GM19452 (cell line): ENCODE results near the gene PPP2R2D.

Experiments used
- ATAC-seq: cut with Tn5 transposase; IDR thresholded peaks from one replicate; pipeline ENCODE4 v1.9.1; 2021; ENCODE audit not compliant: unreplicated experiment

The PPP2R2D gene

GRCh38 chr10:131888186-131888604 lies 12.6 kb upstream of the PPP2R2D start:
- ATAC-seq = no peak

DNA sequence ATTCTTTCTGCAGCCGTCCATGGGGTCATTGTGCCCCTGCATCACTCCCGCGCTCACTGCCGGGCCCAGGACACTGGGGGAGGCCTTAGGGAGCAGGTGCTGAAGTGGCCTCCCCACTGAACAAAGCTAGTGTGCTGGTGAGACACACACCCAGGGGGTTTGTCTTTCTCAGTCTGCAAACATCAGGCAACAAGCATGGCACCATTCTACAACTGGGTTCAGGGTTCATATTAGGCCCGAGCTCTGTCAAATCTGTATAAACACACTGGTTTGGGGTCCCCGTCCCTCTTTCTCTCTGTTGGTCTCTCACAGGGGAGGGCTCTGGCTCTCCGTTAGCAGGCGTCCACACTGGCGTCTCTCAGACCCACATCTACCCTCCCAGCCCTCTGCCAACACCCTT lies 11.1 kb upstream of the PPP2R2D start:
- ATAC-seq = no peak

- ATAC-seq = no peak
Measured at GRCh38 chr10:131890276-131891195, 10.3 kb upstream of the PPP2R2D start.

DNA sequence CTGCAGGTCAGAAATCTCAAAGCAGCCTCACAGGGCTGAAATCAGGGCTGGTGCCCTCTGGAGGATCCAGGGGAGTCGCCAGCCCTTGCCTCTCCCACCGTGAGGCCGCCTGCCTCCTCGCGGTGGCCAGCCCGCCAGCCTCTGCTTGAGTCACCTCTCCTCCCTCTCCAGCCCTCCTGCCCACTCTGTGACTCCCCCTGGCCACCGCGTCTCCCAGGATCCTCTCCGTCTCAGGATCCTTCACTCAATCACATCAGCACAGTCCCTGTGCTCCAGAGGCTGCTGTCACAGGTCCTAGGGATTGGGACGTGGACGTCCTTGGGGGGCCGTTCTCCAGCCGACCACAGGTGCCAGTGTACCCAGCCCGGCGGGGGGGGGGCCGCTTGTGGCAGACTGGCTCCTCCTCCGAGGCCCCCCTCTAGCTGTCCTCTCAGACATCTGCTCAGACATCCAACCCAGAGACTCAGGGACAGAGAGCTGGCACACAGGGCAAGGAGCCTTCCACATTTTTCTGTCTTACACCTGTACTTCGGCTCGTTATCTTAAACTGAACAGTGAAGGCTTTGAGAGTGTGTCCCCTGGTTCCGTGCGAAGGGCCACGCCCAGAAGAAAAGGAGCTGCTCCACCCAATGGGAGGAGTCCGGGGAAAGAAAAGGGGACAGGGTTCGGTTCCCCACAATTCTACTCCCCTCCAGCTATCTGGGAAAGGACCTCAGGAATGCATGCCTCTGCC lies 9.4 kb upstream of the PPP2R2D start:
- no peak for ATAC-seq

DNA sequence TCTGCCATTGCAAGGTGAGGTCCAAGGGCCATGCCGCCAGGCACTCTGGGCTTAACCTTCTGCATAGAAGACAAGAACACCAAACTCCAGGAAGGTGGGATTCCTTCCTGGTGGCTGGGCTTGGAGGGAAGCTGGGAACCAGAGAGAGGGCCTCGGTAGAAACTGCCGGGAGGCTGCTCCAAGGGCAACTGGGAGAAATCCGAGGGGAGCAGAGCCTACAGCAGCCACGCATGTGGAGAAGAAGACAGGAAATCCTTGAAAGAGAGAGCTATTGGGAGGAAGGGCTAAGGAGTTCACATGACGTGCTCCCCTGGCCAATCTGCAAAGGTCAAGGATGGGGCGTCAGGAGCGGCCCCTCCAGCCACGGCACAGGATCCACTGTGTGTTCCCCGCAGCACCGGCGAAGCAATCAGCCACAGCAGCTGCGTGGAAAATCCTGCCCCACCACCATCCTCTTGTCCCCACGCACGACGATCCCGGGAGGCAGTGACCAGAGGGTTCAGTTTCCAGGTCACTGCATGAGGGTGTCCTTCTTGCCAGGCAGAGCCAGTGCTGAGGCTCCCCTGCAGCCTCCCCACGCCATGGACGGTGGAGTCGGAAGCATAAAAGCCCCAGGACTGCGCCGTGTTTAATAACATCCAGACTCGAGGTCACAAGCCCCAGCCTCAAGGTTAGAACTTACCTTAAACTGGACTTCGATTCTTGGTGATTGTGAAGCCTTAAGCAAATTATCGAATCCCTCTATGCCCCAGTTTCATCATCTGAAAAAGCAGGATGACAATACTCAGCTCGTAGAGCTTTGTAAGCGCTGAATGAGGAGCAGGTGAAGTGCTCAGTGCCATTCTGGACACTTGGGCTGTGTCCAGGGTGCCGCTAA lies 8.6 kb upstream of the PPP2R2D start:
- ATAC-seq = no peak

GRCh38 chr10:131892806-131893675 lies 7.8 kb upstream of the PPP2R2D start:
- ATAC-seq = no peak

- no peak for ATAC-seq
Measured at GRCh38 chr10:131895116-131895515, 5.7 kb upstream of the PPP2R2D start.

- no peak for ATAC-seq
Measured at GRCh38 chr10:131896403-131896802, 4.4 kb upstream of the PPP2R2D start.

- no peak for ATAC-seq
Measured at GRCh38 chr10:131897297-131897899, 3.4 kb upstream of the PPP2R2D start.

- no peak for ATAC-seq
Measured at GRCh38 chr10:131898061-131898460, 2.7 kb upstream of the PPP2R2D start.

- ATAC-seq = no peak
Measured at GRCh38 chr10:131898713-131899112, 2.1 kb upstream of the PPP2R2D start.

DNA sequence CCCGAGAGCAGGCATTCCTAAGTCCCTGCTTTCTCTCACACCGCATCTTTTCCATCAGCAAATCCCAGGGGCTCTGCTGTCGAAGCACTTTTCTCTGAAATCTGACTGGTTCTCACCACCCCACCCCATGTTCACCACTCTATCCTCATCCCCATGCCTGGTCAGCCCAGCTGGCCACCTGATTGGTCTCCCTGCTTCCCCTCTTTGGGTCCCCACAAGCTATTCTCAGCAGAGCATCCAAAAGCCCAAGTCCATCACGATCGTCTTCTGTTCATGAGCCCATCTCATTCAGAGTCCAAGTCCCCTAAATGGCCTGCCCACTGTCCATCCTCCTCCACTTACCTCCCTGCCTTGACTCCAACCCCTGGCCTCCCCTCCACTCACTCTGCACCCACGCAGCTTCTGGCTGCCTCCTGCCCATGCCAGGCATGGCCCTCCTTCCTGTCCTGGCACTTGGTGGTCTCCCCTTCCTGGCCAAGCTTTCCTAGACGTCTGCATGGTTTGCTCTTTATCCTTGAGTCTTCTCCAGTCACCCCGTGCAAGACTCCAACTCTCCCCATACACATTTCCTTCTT lies 1.6 kb upstream of the PPP2R2D start:
- no peak for ATAC-seq

DNA sequence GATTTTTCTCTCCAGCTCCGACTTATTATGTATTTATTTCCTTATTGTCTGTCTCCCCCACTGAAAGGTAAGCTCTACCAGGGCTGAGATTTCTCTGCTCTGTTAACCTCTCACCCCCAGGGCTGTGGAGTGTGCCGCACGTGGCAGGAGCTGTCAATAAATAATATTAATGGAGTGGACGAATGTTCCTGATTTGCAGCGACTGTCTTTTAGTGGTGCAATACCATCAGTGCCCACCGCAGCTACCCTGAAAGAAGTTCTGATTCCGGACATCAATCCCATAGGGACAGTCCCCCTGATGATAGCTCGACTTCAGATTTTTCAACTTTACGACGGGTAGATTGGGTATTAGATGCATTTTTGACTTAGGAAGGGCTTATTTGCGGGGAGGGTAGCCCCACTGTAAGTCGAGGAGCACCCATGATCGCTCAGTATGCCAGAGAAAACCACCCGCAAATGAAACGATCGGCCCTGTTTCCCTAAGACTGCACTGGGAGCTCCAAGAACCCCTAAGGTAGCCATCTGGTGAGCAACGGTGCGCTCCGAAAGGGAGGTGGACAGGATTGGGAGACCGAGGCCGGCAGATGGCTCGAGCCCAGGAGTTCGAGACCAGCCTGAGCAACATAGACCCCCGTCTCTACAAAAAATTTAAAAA lies 986 bp upstream of the PPP2R2D start:
- ATAC-seq = no peak

- ATAC-seq = peak; percentile 23
Measured at GRCh38 chr10:131901181-131901829, 497 bp downstream of the PPP2R2D start.

- ATAC-seq = no peak
Measured at GRCh38 chr10:131902211-131902610, 1.4 kb downstream of the PPP2R2D start.

DNA sequence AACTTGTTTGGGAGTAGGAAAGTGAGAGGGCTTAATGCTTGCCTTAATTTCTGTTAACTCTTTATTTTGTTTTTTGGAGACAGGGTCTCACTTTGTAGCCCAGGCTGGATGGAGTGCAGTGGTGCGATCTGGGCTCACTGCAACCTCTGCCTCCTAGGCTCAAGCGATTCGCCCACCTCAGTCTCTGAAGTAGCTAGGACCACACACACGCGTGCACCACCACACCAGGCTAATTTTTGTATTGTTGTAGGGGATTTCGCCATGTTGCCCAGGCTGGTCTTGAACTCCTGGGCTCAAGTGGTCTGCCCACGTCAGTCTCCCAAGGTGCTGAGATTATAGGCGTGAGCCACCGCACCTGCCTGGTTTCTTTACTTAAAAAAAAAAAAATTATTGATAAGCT lies 1.9 kb downstream of the PPP2R2D start:
- ATAC-seq = no peak

DNA sequence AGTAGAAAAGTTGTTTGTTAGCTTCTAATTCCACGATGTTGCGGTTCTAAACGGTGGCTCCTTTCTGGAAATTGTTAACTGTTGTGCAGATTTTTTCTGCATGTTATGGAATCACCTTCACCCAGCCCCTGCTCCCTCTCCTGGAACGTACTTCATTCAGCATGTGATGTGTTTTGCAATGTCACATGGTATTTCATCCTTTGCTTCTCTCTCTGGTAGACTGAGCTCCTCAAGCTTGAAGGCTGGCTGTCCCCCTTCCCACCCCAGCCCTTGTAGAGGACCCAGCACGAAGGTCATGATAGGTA lies 4.4 kb downstream of the PPP2R2D start:
- ATAC-seq = no peak

GRCh38 chr10:131905603-131906268 lies 4.9 kb downstream of the PPP2R2D start:
- ATAC-seq = no peak
